Upper lobe of left lung (tissue), 6 donors: Measurements from ENCODE around the gene INPP5K. TPM values are rescaled to one million over a fixed set of nuclear protein-coding genes. Genes with fewer than 3 reads are reported as not detected.
A peak's percentile ranks its signal among the peaks of the same experiment; 100 is the strongest.

Experiments
- ATAC-seq, 2 donors: fragments of 200-7000 bp; cut with Tn5 transposase; one replicate each; pipeline ENCODE4 v1.9.1; 2022; ENCODE audit warnings: mild to moderate bottlenecking in 2 of 2, moderate library complexity in 2 of 2; ENCODE audit not compliant: low FRiP score in 2 of 2
- DNase-seq, 2 donors: peaks; one replicate each; pipeline ENCODE4 v3.0.0-alpha.2; 2019 to 2020
- H3K27ac ChIP-seq, 4 donors: fragments of 200-600 bp; sonication (generic); one replicate each; pipeline ENCODE4 v1.5.1; 2016 to 2019
- H3K27me3 ChIP-seq, 4 donors: fragments of 200-600 bp; sonication (generic); one replicate each; pipeline ENCODE4 v1.5.1; 2017 to 2019
- H3K36me3 ChIP-seq, 4 donors: fragments of 200-600 bp; sonication (generic); one replicate each; pipeline ENCODE4 v1.5.1; 2016 to 2019
- H3K4me1 ChIP-seq, 4 donors: fragments of 200-600 bp; sonication (generic); one replicate each; pipeline ENCODE4 v1.5.1; 2018 to 2019
- H3K4me3 ChIP-seq, 4 donors: fragments of 200-600 bp; sonication (generic); one replicate each; pipeline ENCODE4 v1.5.1; 2017 to 2019; ENCODE audit warnings: mild to moderate bottlenecking in 2 of 4, moderate library complexity in 1 of 4
- H3K9me3 ChIP-seq, 4 donors: fragments of 200-600 bp; sonication (generic); one replicate each; pipeline ENCODE4 v1.5.1; 2018 to 2019
- EP300 ChIP-seq, 4 donors: sonication (generic); formaldehyde crosslinking; IDR thresholded peaks; one replicate each; pipeline ENCODE4 v1.5.1; 2017; ENCODE audit warnings: antibody characterized with exemption in 4 of 4, control low read depth in 2 of 4
- POLR2A ChIP-seq, 4 donors: fragments of 450-650 bp; IDR thresholded peaks; one replicate each; pipeline ENCODE4 v1.5.1; 2016 to 2017; ENCODE audit warnings: antibody characterized with exemption in 4 of 4, mild to moderate bottlenecking in 2 of 4
- POLR2AphosphoS5 ChIP-seq, 2 donors: sonication (generic); formaldehyde crosslinking; IDR thresholded peaks; one replicate each; pipeline ENCODE4 v1.5.1; 2017; ENCODE audit warnings: antibody characterized with exemption in 2 of 2
- WGBS, 2 donors: methylation state at CpG; one replicate each; pipeline ENCODE4 v1.1.5; 2017 to 2018; 5-methylcytosine and 5-hydroxymethylcytosine counted together
- total RNA-seq, 6 donors: library from RNA; depleted of rRNA in 4 of 6; stranded (reverse); fragments of >200 nt in 4 of 6; gene quantifications; one replicate each; pipeline versions ENCODE4 v1.1.0 to v1.2.1, GENCODE V29; 2016 to 2021
- TF ChIP-seq, protein P1 (sequence below), 6 experiments: fragments of 450-650 bp in 4 of 6; fragments of 200-600 bp in 2 of 6; sonication (generic) in 2 of 6; IDR thresholded peaks; one replicate each; pipeline ENCODE4 v1.5.1; 2016 to 2019; ENCODE audit warnings: antibody characterized with exemption in 6 of 6
- donor health status: DM: no; HTN: no; CAD: no; lungs with moderate emphysema.
- donor health status: DM: no; HTN: yes; CAD: no; lungs with severe emphysema.

The INPP5K gene
- total RNA-seq, 6 donors from 2014 or later, result 60.9 to 155 (median 84.6) TPM

DNA sequence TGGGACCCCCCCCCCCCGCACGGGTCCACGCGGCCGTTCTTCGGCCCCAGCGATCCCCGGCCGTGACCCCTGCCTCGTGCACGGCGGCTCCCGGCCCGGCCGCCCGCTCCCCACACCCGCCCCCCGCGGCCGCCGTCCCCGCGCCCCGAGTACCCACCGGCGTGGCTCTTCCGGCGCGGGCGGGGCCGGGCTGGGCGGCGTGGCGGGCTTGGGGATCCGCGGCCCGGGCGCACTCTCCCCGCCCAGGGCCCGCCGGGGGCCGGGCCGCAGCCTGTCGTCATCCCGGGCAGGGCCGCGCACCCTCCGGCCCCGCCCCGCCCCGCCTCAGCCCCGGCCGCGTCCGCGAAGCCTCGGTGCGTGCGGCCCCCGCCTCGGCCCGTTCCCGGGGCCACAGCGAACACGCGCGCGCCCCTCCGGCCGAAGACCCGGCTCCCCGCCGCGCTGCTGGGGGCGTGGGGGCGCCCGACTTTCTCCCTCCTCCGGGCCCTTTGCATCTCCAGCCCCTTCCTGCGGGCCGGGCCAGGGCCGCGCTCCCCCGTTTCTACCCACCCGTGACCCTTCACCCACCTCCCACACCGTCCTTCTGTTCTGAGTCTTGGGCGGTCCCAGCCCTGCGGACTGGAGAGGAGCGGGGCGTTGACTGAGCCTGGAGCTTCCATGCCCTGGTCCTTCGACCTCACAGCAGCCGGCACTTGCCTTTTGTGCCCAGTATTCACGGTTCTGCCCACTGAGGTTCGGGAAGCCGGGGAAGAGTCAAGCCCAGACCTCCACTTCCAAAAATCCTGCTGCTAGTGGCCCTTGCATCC lies 24.8 kb downstream of the INPP5K start:
- Histone ChIP-seq H3K36me3 (peaks cover 7 to 20% (median 17%) of the 10 kb centered on the region in 4 donors), H3K27ac (peak overlapping the region; percentile 91 to 98 (median 95)), H3K4me3 (peak overlapping the region; percentile 59 to 82 (median 74)), H3K4me1 (peaks cover 73 to 89% (median 76%) of the 10 kb centered on the region in 4 donors), H3K9me3 (no peaks in the 10 kb centered on the region), H3K27me3 (no peaks in the 10 kb centered on the region)
- TF ChIP-seq, protein P1, sequence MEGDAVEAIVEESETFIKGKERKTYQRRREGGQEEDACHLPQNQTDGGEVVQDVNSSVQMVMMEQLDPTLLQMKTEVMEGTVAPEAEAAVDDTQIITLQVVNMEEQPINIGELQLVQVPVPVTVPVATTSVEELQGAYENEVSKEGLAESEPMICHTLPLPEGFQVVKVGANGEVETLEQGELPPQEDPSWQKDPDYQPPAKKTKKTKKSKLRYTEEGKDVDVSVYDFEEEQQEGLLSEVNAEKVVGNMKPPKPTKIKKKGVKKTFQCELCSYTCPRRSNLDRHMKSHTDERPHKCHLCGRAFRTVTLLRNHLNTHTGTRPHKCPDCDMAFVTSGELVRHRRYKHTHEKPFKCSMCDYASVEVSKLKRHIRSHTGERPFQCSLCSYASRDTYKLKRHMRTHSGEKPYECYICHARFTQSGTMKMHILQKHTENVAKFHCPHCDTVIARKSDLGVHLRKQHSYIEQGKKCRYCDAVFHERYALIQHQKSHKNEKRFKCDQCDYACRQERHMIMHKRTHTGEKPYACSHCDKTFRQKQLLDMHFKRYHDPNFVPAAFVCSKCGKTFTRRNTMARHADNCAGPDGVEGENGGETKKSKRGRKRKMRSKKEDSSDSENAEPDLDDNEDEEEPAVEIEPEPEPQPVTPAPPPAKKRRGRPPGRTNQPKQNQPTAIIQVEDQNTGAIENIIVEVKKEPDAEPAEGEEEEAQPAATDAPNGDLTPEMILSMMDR (IDR thresholded peaks at IDR 0.05), result peak in 2 of 6 experiments; percentile 8 to 15
- TF ChIP-seq POLR2A (IDR thresholded peaks at IDR 0.05) (no peak), POLR2AphosphoS5 (IDR thresholded peaks at IDR 0.05) (no peak), EP300 (IDR thresholded peaks at IDR 0.05) (no peak)
- peak; percentile 75 to 96 for DNase-seq
- 1 to 9% methylated on average over 19 to 23 of the region's 94 CpGs for WGBS, 2 donors
- ATAC-seq, result peak; percentile 40 to 72

- peak overlapping the region; percentile 59 to 82 (median 74) for H3K4me3 ChIP-seq
- no peaks in the 10 kb centered on the region for H3K27me3 ChIP-seq
- H3K36me3 ChIP-seq, result peaks cover 0 to 12% (median 11%) of the 10 kb centered on the region in 4 donors
- DNase-seq (peak; percentile 81 to 95), ATAC-seq (peak; percentile 37 to 58)
- TF ChIP-seq, protein P1 (IDR thresholded peaks at IDR 0.05), result peak in 1 of 6 experiments; percentile 1
- TF ChIP-seq POLR2A (IDR thresholded peaks at IDR 0.05) (peak in 2 of 4 donors; percentile 71 to 79), EP300 (IDR thresholded peaks at IDR 0.05) (no peak), POLR2AphosphoS5 (IDR thresholded peaks at IDR 0.05) (peak; percentile 73 to 84)
- H3K4me1 ChIP-seq, result peaks cover 72 to 92% (median 82%) of the 10 kb centered on the region in 4 donors
- no peaks in the 10 kb centered on the region for H3K9me3 ChIP-seq
- WGBS, 2 donors, result 1 to 4% methylated on average over 13 to 17 of the region's 52 CpGs
- H3K27ac ChIP-seq, result peak overlapping the region; percentile 91 to 98 (median 95)
Measured at GRCh38 chr17:1490643-1491442, 25.6 kb downstream of the INPP5K start.

DNA sequence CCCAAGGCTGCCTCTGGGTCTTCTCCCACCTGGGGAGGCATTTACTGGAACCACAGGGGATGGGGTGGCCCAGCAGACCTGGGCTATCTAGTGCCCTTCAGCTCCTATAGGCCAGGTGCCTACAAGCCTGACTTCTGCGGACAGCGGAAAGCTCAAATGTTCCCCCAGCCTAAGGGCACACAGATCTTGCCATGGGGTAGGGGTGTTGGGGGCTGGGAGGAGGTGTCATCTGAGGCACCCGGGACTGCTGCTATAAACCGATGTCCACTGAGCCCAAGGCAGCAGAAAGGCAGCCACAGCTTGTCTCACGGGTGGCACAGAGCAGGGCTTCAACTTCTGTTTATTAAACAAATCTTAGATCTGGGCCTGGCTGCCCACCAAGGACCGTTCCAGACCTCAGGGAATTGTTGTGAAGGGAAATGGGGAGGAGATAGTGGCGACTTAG lies 27.6 kb downstream of the INPP5K start:
- peak overlapping the region; percentile 91 to 98 (median 96) for H3K27ac ChIP-seq
- no peaks in the 10 kb centered on the region for H3K9me3 ChIP-seq
- peaks cover 57 to 88% (median 77%) of the 10 kb centered on the region in 4 donors for H3K4me1 ChIP-seq
- peaks cover 0 to 3% (median 0%) of the 10 kb centered on the region in 4 donors for H3K36me3 ChIP-seq
- no peaks in the 10 kb centered on the region for H3K27me3 ChIP-seq
- H3K4me3 ChIP-seq, result peak overlapping the region in 3 of 4 donors; percentile 59 to 84 (median 71)
- DNase-seq (no peak), ATAC-seq (no peak)
- WGBS, 2 donors, result 53 to 62% methylated on average over 4 to 7 of the region's 7 CpGs
- no peak for TF ChIP-seq POLR2A (IDR thresholded peaks at IDR 0.05)
- TF ChIP-seq EP300 (IDR thresholded peaks at IDR 0.05), result no peak
- TF ChIP-seq, protein P1 (IDR thresholded peaks at IDR 0.05), result no peak
- no peak for TF ChIP-seq POLR2AphosphoS5 (IDR thresholded peaks at IDR 0.05)

GRCh38 chr17:1487939-1488825 lies 28.2 kb downstream of the INPP5K start:
- peaks cover 51 to 86% (median 70%) of the 10 kb centered on the region in 4 donors for H3K4me1 ChIP-seq
- peaks cover 2 to 10% (median 3%) of the 10 kb centered on the region in 4 donors for H3K36me3 ChIP-seq
- peak; percentile 77 to 86 for ATAC-seq
- WGBS, 2 donors, result 3 to 5% methylated on average over 16 to 28 of the region's 72 CpGs
- peak in 1 of 4 donors; percentile 41 for TF ChIP-seq EP300 (IDR thresholded peaks at IDR 0.05)
- TF ChIP-seq POLR2AphosphoS5 (IDR thresholded peaks at IDR 0.05), result peak; percentile 53 to 71
- TF ChIP-seq, protein P1 (IDR thresholded peaks at IDR 0.05), result peak in 2 of 6 experiments; percentile 42 to 48
- peak; percentile 36 to 73 (median 50) for TF ChIP-seq POLR2A (IDR thresholded peaks at IDR 0.05)
- H3K4me3 ChIP-seq, result peak overlapping the region; percentile 43 to 84 (median 65)
- no peaks in the 10 kb centered on the region for H3K27me3 ChIP-seq
- no peaks in the 10 kb centered on the region for H3K9me3 ChIP-seq
- peak; percentile 90 to 97 for DNase-seq
- peak overlapping the region; percentile 91 to 98 (median 96) for H3K27ac ChIP-seq
